MM.1S (cell line): ENCODE measurements around the gene DGKA.

Experiments used
- EZH2 ChIP-seq: fragments of 300-600 bp; sonication (generic); optimal IDR thresholded peaks from 2 replicates; pipeline ENCODE3; 2017; ENCODE audit warnings: low read depth, mild to moderate bottlenecking, antibody characterized with exemption, low read length, mixed read lengths
- EZH2phosphoT487 ChIP-seq: fragments of 300-600 bp; sonication (generic); IDR thresholded peaks from 2 replicates; pipeline ENCODE4 v1.6.1; 2018; ENCODE audit warnings: antibody characterized with exemption, low read length
- TF ChIP-seq, protein P1 (sequence below): fragments of 300-600 bp; sonication (generic); IDR thresholded peaks from 2 replicates; pipeline ENCODE4 v1.5.1; 2016; ENCODE audit warnings: antibody characterized with exemption, low read length, mixed read lengths

DNA sequence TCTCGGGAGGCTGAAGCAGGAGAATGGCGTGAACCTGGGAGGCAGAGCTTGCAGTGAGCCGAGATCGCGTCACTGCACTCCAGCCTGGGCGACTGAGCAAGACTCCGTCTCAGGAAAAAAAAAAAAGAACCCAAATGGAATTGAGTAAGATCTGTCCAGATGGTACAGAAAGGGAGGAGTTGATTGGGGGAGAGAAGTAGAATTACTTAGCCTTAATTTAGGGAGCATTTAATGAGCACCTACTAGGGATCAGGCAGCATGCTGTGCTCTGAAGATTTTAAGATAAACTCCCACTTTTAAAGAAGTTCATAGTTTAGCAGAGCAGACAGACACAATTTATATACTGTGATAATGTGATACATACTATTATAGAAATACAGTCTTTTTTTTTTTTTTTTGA lies 47.4 kb downstream of the DGKA start:
- TF ChIP-seq EZH2 (no peak), EZH2phosphoT487 (no peak)
- TF ChIP-seq, protein P1, sequence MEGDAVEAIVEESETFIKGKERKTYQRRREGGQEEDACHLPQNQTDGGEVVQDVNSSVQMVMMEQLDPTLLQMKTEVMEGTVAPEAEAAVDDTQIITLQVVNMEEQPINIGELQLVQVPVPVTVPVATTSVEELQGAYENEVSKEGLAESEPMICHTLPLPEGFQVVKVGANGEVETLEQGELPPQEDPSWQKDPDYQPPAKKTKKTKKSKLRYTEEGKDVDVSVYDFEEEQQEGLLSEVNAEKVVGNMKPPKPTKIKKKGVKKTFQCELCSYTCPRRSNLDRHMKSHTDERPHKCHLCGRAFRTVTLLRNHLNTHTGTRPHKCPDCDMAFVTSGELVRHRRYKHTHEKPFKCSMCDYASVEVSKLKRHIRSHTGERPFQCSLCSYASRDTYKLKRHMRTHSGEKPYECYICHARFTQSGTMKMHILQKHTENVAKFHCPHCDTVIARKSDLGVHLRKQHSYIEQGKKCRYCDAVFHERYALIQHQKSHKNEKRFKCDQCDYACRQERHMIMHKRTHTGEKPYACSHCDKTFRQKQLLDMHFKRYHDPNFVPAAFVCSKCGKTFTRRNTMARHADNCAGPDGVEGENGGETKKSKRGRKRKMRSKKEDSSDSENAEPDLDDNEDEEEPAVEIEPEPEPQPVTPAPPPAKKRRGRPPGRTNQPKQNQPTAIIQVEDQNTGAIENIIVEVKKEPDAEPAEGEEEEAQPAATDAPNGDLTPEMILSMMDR: no peak
